ENCODE results near the gene SLC22A6. TPM values are rescaled to one million over a fixed set of nuclear protein-coding genes. Genes with fewer than 3 reads are reported as not detected.

Gene SLC22A6, protein sequence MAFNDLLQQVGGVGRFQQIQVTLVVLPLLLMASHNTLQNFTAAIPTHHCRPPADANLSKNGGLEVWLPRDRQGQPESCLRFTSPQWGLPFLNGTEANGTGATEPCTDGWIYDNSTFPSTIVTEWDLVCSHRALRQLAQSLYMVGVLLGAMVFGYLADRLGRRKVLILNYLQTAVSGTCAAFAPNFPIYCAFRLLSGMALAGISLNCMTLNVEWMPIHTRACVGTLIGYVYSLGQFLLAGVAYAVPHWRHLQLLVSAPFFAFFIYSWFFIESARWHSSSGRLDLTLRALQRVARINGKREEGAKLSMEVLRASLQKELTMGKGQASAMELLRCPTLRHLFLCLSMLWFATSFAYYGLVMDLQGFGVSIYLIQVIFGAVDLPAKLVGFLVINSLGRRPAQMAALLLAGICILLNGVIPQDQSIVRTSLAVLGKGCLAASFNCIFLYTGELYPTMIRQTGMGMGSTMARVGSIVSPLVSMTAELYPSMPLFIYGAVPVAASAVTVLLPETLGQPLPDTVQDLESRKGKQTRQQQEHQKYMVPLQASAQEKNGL
- total RNA-seq, result not detected in 2 replicates

DNA sequence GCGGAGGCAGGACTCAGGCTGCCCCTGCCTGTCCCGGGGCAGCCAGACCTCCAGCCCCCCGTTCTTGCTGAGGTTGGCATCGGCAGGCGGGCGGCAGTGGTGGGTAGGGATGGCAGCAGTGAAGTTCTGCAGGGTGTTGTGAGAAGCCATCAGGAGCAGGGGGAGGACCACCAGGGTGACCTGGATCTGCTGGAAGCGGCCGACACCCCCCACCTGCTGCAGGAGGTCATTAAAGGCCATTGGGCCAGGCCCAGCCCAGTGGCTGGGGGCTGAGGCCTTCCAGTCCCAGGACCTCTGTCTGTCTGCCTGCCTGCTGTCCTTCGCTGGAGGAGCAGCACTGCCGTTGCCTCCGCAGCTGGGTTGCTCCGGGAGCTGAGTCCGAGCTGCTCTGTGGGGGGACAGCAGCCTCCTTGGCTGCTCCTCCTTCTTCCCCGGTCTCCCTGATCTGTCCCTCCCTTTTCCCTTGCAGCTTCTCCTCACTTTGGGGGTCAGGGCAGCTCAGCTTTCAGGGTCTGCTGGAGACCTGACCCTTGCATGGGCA lies at the start of gene SLC22A6:
SLC22A6 (minus strand) TSS at position 517 of the 541 bp plus-strand sequence; CDS start at position 240, 277 bp downstream.

GRCh38 chr11:63015521-63016215 lies 30.9 kb upstream of the SLC22A6 start, which contains the start of gene SLC22A8:
Gene SLC22A8 (minus strand): TSS chr11:63015841. CDS start chr11:63014958, 883 bp downstream.

Other genes starting within 250 kb of the SLC22A6 start
- 11.6 and 13.6 TPM in 2 replicates for gene ZBTB3, start 230.8 kb downstream of the SLC22A6 start, total RNA-seq
- 45.1 and 76.1 TPM in 2 replicates for gene POLR2G, start 223.4 kb downstream of the SLC22A6 start, total RNA-seq
- gene TAF6L, start 213.6 kb downstream of the SLC22A6 start, total RNA-seq, result 14.1 and 17.8 TPM in 2 replicates
- 34.9 and 46.5 TPM in 2 replicates for gene TMEM179B, start 197.6 kb downstream of the SLC22A6 start, total RNA-seq
- 18.6 and 20.9 TPM in 2 replicates for gene TMEM223, start 193.0 kb downstream of the SLC22A6 start, total RNA-seq
- 21.1 and 21.5 TPM in 2 replicates for gene NXF1, start 179.5 kb downstream of the SLC22A6 start, total RNA-seq
- gene STX5, start 152.9 kb downstream of the SLC22A6 start, total RNA-seq, result 27.6 and 39.3 TPM in 2 replicates
- gene TEX54, start 152.1 kb downstream of the SLC22A6 start, total RNA-seq, result not detected in 2 replicates
- gene WDR74, start 145.4 kb downstream of the SLC22A6 start, total RNA-seq, result 40.3 and 59.8 TPM in 2 replicates
- gene SLC3A2, start 104.1 kb downstream of the SLC22A6 start, total RNA-seq, result 137 and 149 TPM in 2 replicates
- gene CHRM1, start 63.6 kb downstream of the SLC22A6 start, total RNA-seq, result not detected in 2 replicates
- not detected in 2 replicates for gene SLC22A8, start 30.9 kb upstream of the SLC22A6 start, total RNA-seq
- gene SLC22A24, start 159.3 kb upstream of the SLC22A6 start, total RNA-seq, result not detected in 2 replicates

Data from regular cardiac myocyte (primary cell).